Central memory CD8-positive, alpha-beta T cell (primary cell): Measurements from ENCODE around the gene HID1.
"Not testable (repeated sequence)": the region's sequence is repeated elsewhere in the genome, so short reads cannot be mapped to it uniquely, and the experiment has no call there.

ENCODE experiments used
- ATAC-seq: fragments of 150-1000 bp; cut with Tn5 transposase; replicated peaks from 2 replicates; pipeline ENCODE4 v1.10.0; 2022; ENCODE audit warnings: mild to moderate bottlenecking, moderate FRiP score, moderate number of reproducible peaks; ENCODE audit not compliant: poor library complexity, severe bottlenecking; ENCODE audit errors: extremely low read depth
- DNase-seq, 2 donors: peaks; one replicate each; pipeline ENCODE4 v3.0.0; 2021; ENCODE audit warnings: low spot score in 2 of 2
- H3K27ac Mint-ChIP-seq: one replicate; pipeline ENCODE4 v1.8.0; 2022; ENCODE audit warnings: low read depth, mild to moderate bottlenecking, moderate library complexity, mixed read lengths
- H3K27me3 Mint-ChIP-seq: one replicate; pipeline ENCODE4 v1.8.0; 2022; ENCODE audit warnings: mixed read lengths
- H3K36me3 Mint-ChIP-seq: one replicate; pipeline ENCODE4 v1.8.0; 2022; ENCODE audit warnings: mild to moderate bottlenecking, moderate library complexity, mixed read lengths; ENCODE audit not compliant: insufficient read depth
- H3K4me1 Mint-ChIP-seq: one replicate; pipeline ENCODE4 v1.8.0; 2022; ENCODE audit warnings: mixed read lengths
- H3K4me3 Mint-ChIP-seq: one replicate; pipeline ENCODE4 v1.8.0; 2022; ENCODE audit warnings: mild to moderate bottlenecking, moderate library complexity, mixed read lengths
- H3K9me3 Mint-ChIP-seq: one replicate; pipeline ENCODE4 v1.8.0; 2022; ENCODE audit warnings: mixed read lengths

The HID1 gene

DNA sequence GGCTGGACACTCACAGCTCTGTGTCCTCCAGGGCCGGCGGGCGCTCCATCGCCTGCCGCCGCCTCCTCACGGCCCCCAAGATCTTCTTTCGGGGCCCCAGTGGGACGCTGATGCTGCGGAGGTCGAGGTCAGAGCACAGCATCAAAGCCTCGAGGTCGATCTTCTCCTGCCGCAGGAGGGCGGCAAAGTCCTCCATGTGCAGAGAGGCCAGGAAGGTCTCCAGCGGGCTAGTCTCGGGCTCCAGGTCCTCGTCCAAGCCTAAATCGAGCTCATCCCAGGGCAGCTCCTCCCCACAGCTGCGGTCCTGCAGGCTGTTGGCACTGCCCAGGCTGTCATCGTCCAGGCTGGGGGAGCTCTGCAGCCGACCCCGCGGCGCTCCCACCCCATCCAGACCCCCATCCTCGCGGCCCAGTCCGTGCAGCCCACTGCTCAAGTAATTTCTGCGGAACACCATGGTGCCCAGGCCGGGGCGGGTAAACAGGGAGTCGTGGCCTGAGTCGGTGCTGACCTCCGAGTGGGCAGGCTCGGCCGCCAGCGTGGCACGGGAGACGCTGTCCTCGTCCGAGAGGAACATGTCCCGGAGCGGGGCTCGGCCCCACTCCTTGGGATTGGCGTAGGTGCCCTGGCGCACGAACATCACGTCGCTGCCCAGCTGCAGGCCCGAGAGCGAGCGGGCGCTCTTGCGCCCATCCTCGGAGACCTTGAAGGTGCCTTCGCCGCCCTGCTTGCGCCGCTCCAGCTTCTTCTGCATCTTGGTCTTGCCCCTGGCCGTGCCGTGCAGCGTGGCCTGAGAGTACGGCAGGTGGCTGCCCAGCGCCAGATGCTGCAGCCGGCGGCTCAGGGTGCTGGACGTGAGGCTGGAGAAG lies 52.9 kb downstream of the HID1 start:
- Mint-ChIP-seq H3K4me1 (peaks cover 12% of the 10 kb centered on the region), H3K9me3 (no peaks in the 10 kb centered on the region), H3K36me3 (peaks cover 2% of the 10 kb centered on the region), H3K27ac (no peak overlapping the region), H3K4me3 (no peak overlapping the region), H3K27me3 (peaks cover 65% of the 10 kb centered on the region)
- DNase-seq (no peak), ATAC-seq (no peak)

DNA sequence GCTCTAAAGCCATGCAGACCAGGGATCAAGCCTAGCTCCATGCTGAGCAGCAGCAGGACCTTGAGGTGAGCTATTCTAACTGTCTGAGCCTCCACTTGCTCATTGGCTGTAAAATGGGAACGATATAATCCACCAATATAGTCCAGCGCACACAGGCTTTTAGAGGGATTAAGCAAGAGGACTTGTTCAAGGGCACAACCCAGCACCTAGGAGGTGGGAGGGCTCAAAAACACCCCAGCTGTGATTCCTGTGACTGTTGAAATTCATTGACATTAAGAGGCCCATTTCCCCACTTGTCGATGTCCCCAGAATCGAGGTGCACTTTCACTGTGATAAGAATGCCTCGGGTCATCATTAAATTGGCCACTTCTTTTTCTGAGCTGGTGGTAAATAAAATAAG lies 53.7 kb downstream of the HID1 start:
- peaks cover 6% of the 10 kb centered on the region for H3K4me1 Mint-ChIP-seq
- DNase-seq (no peak), ATAC-seq (no peak)
- no peak overlapping the region for H3K4me3 Mint-ChIP-seq
- H3K27ac Mint-ChIP-seq: no peak overlapping the region
- H3K27me3 Mint-ChIP-seq: peaks cover 57% of the 10 kb centered on the region
- H3K36me3 Mint-ChIP-seq: peaks cover 2% of the 10 kb centered on the region
- H3K9me3 Mint-ChIP-seq: no peaks in the 10 kb centered on the region

DNA sequence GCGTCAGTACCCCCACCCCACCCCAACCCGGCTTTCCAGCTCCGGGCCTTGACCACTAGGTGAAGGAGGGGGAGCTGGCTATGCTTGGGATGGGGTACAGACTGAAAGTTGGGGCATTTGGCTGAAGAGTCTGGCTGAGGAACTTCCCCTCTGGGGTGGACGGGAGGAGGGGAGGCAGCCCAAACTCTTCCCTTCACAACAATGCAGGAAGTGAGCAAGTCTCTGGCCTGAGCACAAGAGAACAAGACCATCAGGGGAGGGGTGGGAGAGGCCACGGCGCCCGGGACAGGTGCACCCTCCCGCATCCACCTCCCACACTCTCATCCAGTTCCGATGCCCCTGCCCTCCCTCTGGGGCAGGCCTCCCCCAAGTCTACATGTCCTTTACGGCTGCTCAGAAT lies 55.1 kb downstream of the HID1 start:
- H3K27me3 Mint-ChIP-seq: peaks cover 51% of the 10 kb centered on the region
- no peak overlapping the region for H3K4me3 Mint-ChIP-seq
- peaks cover under 1% of the 10 kb centered on the region for H3K4me1 Mint-ChIP-seq
- no peaks in the 10 kb centered on the region for H3K9me3 Mint-ChIP-seq
- no peak for DNase-seq
- H3K36me3 Mint-ChIP-seq: no peaks in the 10 kb centered on the region
- no peak overlapping the region for H3K27ac Mint-ChIP-seq
- ATAC-seq: no peak

- H3K27ac Mint-ChIP-seq: no peak overlapping the region
- no peaks in the 10 kb centered on the region for H3K36me3 Mint-ChIP-seq
- ATAC-seq: no peak
- H3K9me3 Mint-ChIP-seq: no peaks in the 10 kb centered on the region
- H3K4me1 Mint-ChIP-seq: no peaks in the 10 kb centered on the region
- peaks cover 44% of the 10 kb centered on the region for H3K27me3 Mint-ChIP-seq
- DNase-seq: no peak
- no peak overlapping the region for H3K4me3 Mint-ChIP-seq
These were observed 55.7 kb downstream of the HID1 start for GRCh38 chr17:74916851-74917199.

DNA sequence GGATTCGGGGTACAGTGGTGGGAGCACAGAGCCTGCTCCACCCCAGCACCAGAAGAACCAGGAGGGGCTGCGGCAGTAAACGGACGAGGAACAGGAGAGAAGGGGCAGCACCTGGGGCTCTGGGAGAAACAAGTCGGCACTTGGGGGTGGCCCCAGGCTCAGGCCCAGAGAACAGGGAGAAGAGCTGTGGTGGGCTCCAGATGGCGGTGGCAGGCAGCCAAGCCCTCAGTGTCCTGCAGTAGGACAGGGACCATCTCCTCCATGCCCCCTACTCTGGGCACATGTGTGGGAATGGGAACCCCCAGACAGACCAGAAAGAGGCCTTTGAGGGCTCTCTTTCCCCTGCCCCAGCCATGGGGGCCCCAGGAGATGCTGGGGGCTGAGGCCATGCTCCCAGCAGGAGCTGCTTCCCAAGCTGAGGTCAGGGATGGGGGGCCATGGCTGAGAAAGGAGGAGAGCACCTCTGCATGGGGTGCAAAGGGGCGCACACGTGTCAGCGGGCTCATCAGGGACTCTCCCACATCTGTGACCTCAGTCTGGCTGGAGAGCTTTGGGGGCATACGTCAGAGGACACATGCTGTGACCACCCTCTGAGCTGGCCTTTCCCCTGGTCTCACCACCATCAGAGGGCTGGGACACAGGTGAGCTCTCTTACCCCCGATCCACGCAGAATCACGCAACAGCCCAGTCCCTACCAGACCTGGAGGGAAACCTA lies 56.3 kb downstream of the HID1 start:
- Mint-ChIP-seq H3K4me1 (no peaks in the 10 kb centered on the region), H3K27me3 (peaks cover 39% of the 10 kb centered on the region), H3K9me3 (no peaks in the 10 kb centered on the region), H3K36me3 (no peaks in the 10 kb centered on the region), H3K4me3 (no peak overlapping the region), H3K27ac (no peak overlapping the region)
- ATAC-seq: no peak
- DNase-seq: no peak

- H3K27ac Mint-ChIP-seq, ATAC-seq, H3K4me3 Mint-ChIP-seq, H3K9me3 Mint-ChIP-seq, DNase-seq, H3K27me3 Mint-ChIP-seq, H3K4me1 Mint-ChIP-seq, H3K36me3 Mint-ChIP-seq: not testable (repeated sequence)
These were observed 61.1 kb downstream of the HID1 start for GRCh38 chr17:74911423-74911822.

DNA sequence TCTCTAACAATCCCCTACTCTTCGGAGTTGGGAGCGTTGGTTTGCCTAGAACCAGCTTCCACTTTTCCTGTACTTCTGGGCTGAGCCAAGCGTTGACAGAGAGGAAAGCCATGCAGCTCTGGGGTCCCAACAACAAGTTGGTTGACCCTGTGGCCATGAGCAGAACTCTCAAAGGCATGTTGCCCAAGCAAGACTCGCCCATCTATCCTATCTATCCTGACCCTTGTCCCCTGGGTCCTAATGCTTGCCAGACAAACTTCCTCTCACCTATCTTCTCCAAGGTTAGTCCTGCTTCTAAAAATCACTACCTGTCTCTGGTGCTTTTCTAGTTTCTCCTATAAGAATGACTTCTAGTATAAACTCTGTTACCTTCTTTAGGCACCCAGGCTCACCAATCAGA lies 63.5 kb downstream of the HID1 start:
- not testable (repeated sequence) for H3K36me3 Mint-ChIP-seq, H3K4me1 Mint-ChIP-seq, H3K4me3 Mint-ChIP-seq, H3K27ac Mint-ChIP-seq, H3K27me3 Mint-ChIP-seq, H3K9me3 Mint-ChIP-seq, ATAC-seq, DNase-seq

- peaks cover 1% of the 10 kb centered on the region for H3K36me3 Mint-ChIP-seq
- no peaks in the 10 kb centered on the region for H3K9me3 Mint-ChIP-seq
- no peak overlapping the region for H3K4me3 Mint-ChIP-seq
- peaks cover 26% of the 10 kb centered on the region for H3K27me3 Mint-ChIP-seq
- DNase-seq (no peak), ATAC-seq (no peak)
- no peak overlapping the region for H3K27ac Mint-ChIP-seq
- no peaks in the 10 kb centered on the region for H3K4me1 Mint-ChIP-seq
These were observed 65.5 kb downstream of the HID1 start for GRCh38 chr17:74907012-74907411.

DNA sequence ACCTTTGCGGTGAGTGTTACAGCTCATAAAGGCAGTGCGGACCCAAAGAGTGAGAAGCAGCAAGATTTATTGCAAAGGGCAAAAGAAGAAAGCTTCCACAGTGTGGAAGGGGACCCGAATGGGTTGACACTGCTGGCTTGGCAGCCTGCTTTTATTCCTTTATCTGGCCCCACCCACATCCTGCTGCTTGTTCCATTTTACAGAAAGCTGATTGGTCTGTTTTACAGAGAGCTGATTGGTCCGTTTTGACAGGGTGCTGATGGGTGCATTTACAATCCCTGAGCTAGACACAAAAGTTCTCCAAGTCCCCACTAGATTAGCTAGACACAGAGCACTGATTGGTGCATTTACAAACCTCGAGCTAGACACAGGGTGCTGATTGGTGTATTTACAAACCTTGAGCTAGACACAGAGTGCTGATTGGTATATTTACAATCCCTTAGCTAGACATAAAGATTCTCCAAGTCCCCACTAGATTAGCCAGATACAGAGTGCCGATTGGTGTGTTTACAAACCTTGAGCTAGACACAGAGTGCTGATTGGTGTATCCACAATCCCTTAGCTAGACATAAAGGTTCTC lies 66.3 kb downstream of the HID1 start:
- DNase-seq, H3K4me1 Mint-ChIP-seq, H3K27ac Mint-ChIP-seq, H3K4me3 Mint-ChIP-seq, ATAC-seq, H3K9me3 Mint-ChIP-seq, H3K36me3 Mint-ChIP-seq: not testable (repeated sequence)
- peaks cover 27% of the 10 kb centered on the region for H3K27me3 Mint-ChIP-seq

GRCh38 chr17:74904687-74905409 lies 67.7 kb downstream of the HID1 start:
- Mint-ChIP-seq H3K36me3 (peaks cover 2% of the 10 kb centered on the region), H3K9me3 (no peaks in the 10 kb centered on the region), H3K4me3 (no peak overlapping the region), H3K27me3 (peaks cover 27% of the 10 kb centered on the region), H3K27ac (no peak overlapping the region), H3K4me1 (no peaks in the 10 kb centered on the region)
- ATAC-seq: no peak
- DNase-seq: no peak

- ATAC-seq (no peak), DNase-seq (no peak)
- H3K27ac Mint-ChIP-seq: no peak overlapping the region
- no peak overlapping the region for H3K4me3 Mint-ChIP-seq
- H3K36me3 Mint-ChIP-seq: peaks cover 1% of the 10 kb centered on the region
- H3K9me3 Mint-ChIP-seq: no peaks in the 10 kb centered on the region
- peaks cover 27% of the 10 kb centered on the region for H3K27me3 Mint-ChIP-seq
- no peaks in the 10 kb centered on the region for H3K4me1 Mint-ChIP-seq
These were observed 68.9 kb downstream of the HID1 start for GRCh38 chr17:74903671-74904070.

GRCh38 chr17:74903034-74903433 lies 69.5 kb downstream of the HID1 start:
- ATAC-seq (no peak), DNase-seq (no peak)
- Mint-ChIP-seq H3K27ac (no peak overlapping the region), H3K9me3 (no peaks in the 10 kb centered on the region), H3K4me1 (no peaks in the 10 kb centered on the region), H3K27me3 (peaks cover 27% of the 10 kb centered on the region), H3K4me3 (no peak overlapping the region), H3K36me3 (peaks cover 1% of the 10 kb centered on the region)
